Neural cell (in vitro differentiated cells): Measurements from ENCODE around the gene COL18A1.

Experiments used
- CTCF ChIP-seq: fragments of 450-650 bp; IDR thresholded peaks from 2 replicates; pipeline ENCODE4 v1.5.1; 2014; ENCODE audit warnings: antibody characterized with exemption, mild to moderate bottlenecking, moderate library complexity; ENCODE audit not compliant: poor library complexity, severe bottlenecking
- EP300 ChIP-seq: fragments of 450-650 bp; conservative IDR thresholded peaks from 2 replicates; pipeline ENCODE4 v1.6.1; 2014; ENCODE audit warnings: antibody characterized with exemption, mild to moderate bottlenecking, moderate library complexity; ENCODE audit not compliant: poor library complexity, severe bottlenecking
- EZH2 ChIP-seq: fragments of 200-600, 300-800 bp; shearing (Covaris generic), sonication (generic); IDR thresholded peaks from 2 replicates; pipeline ENCODE4 v1.6.1; 2014; ENCODE audit warnings: antibody characterized with exemption, low read length, borderline replicate concordance, mild to moderate bottlenecking; ENCODE audit not compliant: insufficient read depth, poor library complexity, severe bottlenecking
- POLR2AphosphoS5 ChIP-seq: IDR thresholded peaks from 2 replicates; pipeline ENCODE4 v1.6.1; 2012
- RAD21 ChIP-seq: fragments of 450-650 bp; conservative IDR thresholded peaks from 2 replicates; pipeline ENCODE4 v1.6.1; 2014; ENCODE audit warnings: antibody characterized with exemption, mild to moderate bottlenecking, moderate library complexity
- REST ChIP-seq: IDR thresholded peaks from 2 replicates; pipeline ENCODE4 v1.6.1; 2012; ENCODE audit warnings: borderline replicate concordance
- SMC3 ChIP-seq: fragments of 450-650 bp; conservative IDR thresholded peaks from 2 replicates; pipeline ENCODE4 v1.6.1; 2014; ENCODE audit warnings: antibody characterized with exemption, mild to moderate bottlenecking, moderate library complexity; ENCODE audit not compliant: poor library complexity
- TAF1 ChIP-seq: IDR thresholded peaks from 2 replicates; pipeline ENCODE4 v1.6.1; 2012; ENCODE audit warnings: low read depth

- no peak for TF ChIP-seq CTCF
- no peak for TF ChIP-seq REST
- TF ChIP-seq EZH2 = no peak
- no peak for TF ChIP-seq EP300
- TF ChIP-seq POLR2AphosphoS5 = no peak
- no peak for TF ChIP-seq TAF1
- no peak for TF ChIP-seq RAD21
- TF ChIP-seq SMC3 = no peak
These were observed 56.4 kb downstream of the COL18A1 start for GRCh38 chr21:45461369-45461750.
